CD4-positive, alpha-beta memory T cell (primary cell): ENCODE data around the gene TWF1. TPM values are rescaled to one million over a fixed set of nuclear protein-coding genes. Genes with fewer than 3 reads are reported as not detected.

ENCODE experiments used
- CTCF ChIA-PET: fragments of 350-600 bp; sonication (Branson Sonifier 250); formaldehyde crosslinking; loops from one replicate; lab custom pipeline; 2021; ENCODE audit warnings: inconsistent platforms; ENCODE audit not compliant: partially characterized antibody; lab: Charles Lee
- POLR2A ChIA-PET: fragments of 350-600 bp; sonication (Branson Sonifier 250); formaldehyde crosslinking; loops from one replicate; lab custom pipeline; 2021; ENCODE audit not compliant: partially characterized antibody; lab: Charles Lee
- DNase-seq, 5 donors: peaks; one replicate each; pipeline versions ENCODE4 v3.0.0 to v3.0.0-alpha.2; 2020 to 2022; ENCODE audit warnings: mixed read lengths in 1 of 5
- H3K27ac ChIP-seq: one replicate; pipeline ENCODE4 v1.7.0; 2013; ENCODE audit warnings: low read depth, low read length
- H3K27me3 ChIP-seq: 2 replicates; pipeline ENCODE4 v1.7.0; 2013; ENCODE audit warnings: mild to moderate bottlenecking, low read length, moderate library complexity; ENCODE audit not compliant: insufficient read depth
- H3K36me3 ChIP-seq: 2 replicates; pipeline ENCODE4 v1.7.0; 2013; ENCODE audit warnings: mild to moderate bottlenecking, low read length, moderate library complexity; ENCODE audit not compliant: insufficient read depth
- H3K4me1 ChIP-seq: 2 replicates; pipeline ENCODE4 v1.7.0; 2013; ENCODE audit warnings: mild to moderate bottlenecking, low read length, moderate library complexity; ENCODE audit not compliant: insufficient read depth
- H3K4me3 ChIP-seq, 2 donors: one replicate each; pipeline ENCODE4 v1.7.0; 2013; ENCODE audit warnings: low read length in 2 of 2, mild to moderate bottlenecking in 1 of 2
- H3K9me3 ChIP-seq, 2 donors: one replicate each; pipeline ENCODE4 v1.7.0; 2013; ENCODE audit warnings: low read length in 2 of 2, control low read depth in 1 of 2; ENCODE audit not compliant: control insufficient read depth in 1 of 2
- H3K27ac Mint-ChIP-seq, 7 donors: one replicate each; pipeline ENCODE4 v1.8.0; 2020 to 2021; ENCODE audit warnings: mixed read lengths in 7 of 7, mild to moderate bottlenecking in 6 of 7, inconsistent platforms in 3 of 7, moderate library complexity in 3 of 7
- H3K27me3 Mint-ChIP-seq, 2 donors: one replicate each; pipeline ENCODE4 v1.8.0; 2020 to 2021; ENCODE audit warnings: mixed read lengths in 2 of 2
- H3K36me3 Mint-ChIP-seq, 2 donors: one replicate each; pipeline ENCODE4 v1.8.0; 2020 to 2021; ENCODE audit warnings: mixed read lengths in 2 of 2, inconsistent platforms in 1 of 2, mild to moderate bottlenecking in 1 of 2
- H3K4me1 Mint-ChIP-seq, 4 donors: one replicate each; pipeline ENCODE4 v1.8.0; 2020 to 2021; ENCODE audit warnings: mixed read lengths in 4 of 4, mild to moderate bottlenecking in 1 of 4
- H3K4me3 Mint-ChIP-seq, 8 donors: one replicate each; pipeline ENCODE4 v1.8.0; 2020 to 2021; ENCODE audit warnings: mixed read lengths in 8 of 8, mild to moderate bottlenecking in 7 of 8, moderate library complexity in 6 of 8, inconsistent platforms in 3 of 8
- H3K9me3 Mint-ChIP-seq, 8 donors: one replicate each; pipeline ENCODE4 v1.8.0; 2020 to 2021; ENCODE audit warnings: mixed read lengths in 8 of 8, mild to moderate bottlenecking in 5 of 8, inconsistent platforms in 3 of 8, moderate library complexity in 1 of 8
- intact Hi-C: fragments of 100-400 bp; cut with micrococcal nuclease; formaldehyde crosslinking; loops from one replicate; pipeline ENCODE4 v1.15.1; 2023
- polyA plus RNA-seq, 2 donors: library from polyadenylated mRNA; unstranded; fragments of 300-500 nt; fragmentation: Illumina TruSeq; gene quantifications; one replicate each; pipeline ENCODE4 v1.2.3, GENCODE V29; 2021
- total RNA-seq, 2 experiments: library from RNA; stranded (reverse); gene quantifications; one replicate each; pipeline ENCODE4 v1.2.3, GENCODE V29; 2021

TWF1 gene
- total and polyA plus RNA-seq, 4 experiments from 2014 or later: 13.1 to 32.4 (median 23.0) TPM

DNA sequence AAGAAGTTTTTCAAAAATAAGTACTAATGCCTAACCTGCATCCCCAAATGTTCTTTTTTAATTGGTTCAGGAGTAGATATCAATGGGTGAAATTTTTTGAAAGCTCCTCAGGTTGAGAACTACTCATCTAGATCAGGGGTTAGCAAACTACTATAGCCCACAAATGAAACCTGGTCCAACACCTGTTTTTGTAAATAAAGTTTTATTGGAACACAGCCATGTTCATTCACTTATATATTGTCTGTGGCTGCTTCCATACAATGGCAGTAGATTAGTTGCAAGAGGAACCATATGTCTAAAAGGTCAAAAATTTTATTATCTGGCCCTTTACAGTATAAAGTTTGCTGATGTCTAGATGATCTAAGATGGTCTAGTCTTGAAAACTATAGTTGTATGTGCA is 61.3 kb downstream of the TWF1 start:
- Mint-ChIP-seq H3K9me3 (no peaks in the 10 kb centered on the region), H3K27me3 (no peaks in the 10 kb centered on the region), H3K4me3 (no peak overlapping the region), H3K36me3 (peaks cover 43 to 55% of the 10 kb centered on the region in 2 donors), H3K27ac (no peak overlapping the region), H3K4me1 (peaks cover 0 to 8% (median under 1%) of the 10 kb centered on the region in 4 donors)
- no peak for DNase-seq
- intact Hi-C loops: no loop called here
- Histone ChIP-seq H3K36me3 (peaks cover 7% of the 10 kb centered on the region), H3K9me3 (no peaks in the 10 kb centered on the region), H3K27me3 (no peaks in the 10 kb centered on the region), H3K4me3 (no peak overlapping the region), H3K4me1 (no peaks in the 10 kb centered on the region), H3K27ac (no peak overlapping the region)
- ChIA-PET CTCF (no interaction called here), POLR2A (no interaction called here)

Other genes with a start within 250 kb of the TWF1 start
- 10 to 100 TPM; 25.5 to 25.6 TPM for gene PUS7L, start 47.5 kb downstream of the TWF1 start, total RNA-seq
- 10 to 100 TPM; 25.4 to 26.8 TPM for gene PUS7L, start 47.5 kb downstream of the TWF1 start, polyA plus RNA-seq
- gene IRAK4, start 47.4 kb downstream of the TWF1 start, total RNA-seq: 10 to 100 TPM; 64.0 to 73.1 TPM
- 10 to 100 TPM; 31.3 to 35.9 TPM for gene IRAK4, start 47.4 kb downstream of the TWF1 start, polyA plus RNA-seq
- 1 to 10 TPM; 3.7 to 4.7 TPM for gene TMEM117, start 29.8 kb upstream of the TWF1 start, total RNA-seq
- 1 to 10 TPM; 3.0 to 3.8 TPM for gene TMEM117, start 29.8 kb upstream of the TWF1 start, polyA plus RNA-seq